Occipital lobe (tissue), 2 donors: Measurements from ENCODE around the gene RNASE11. TPM values are rescaled to one million over a fixed set of nuclear protein-coding genes. Genes with fewer than 3 reads are reported as not detected.
A peak's percentile ranks its signal among the peaks of the same experiment; 100 is the strongest.
"Not testable (repeated sequence)": the region's sequence is repeated elsewhere in the genome, so short reads cannot be mapped to it uniquely, and the experiment has no call there.

Experiments used
- DNase-seq: peaks from one replicate; lab custom pipeline; 2025; lab: John Stamatoyannopoulos, UW
- total RNA-seq: library from RNA; depleted of rRNA; stranded (reverse); fragments of >200 nt; gene quantifications from one replicate; pipeline ENCODE4 v1.2.3, GENCODE V29; 2014

Gene RNASE11
- total RNA-seq, 1 donor from 2014 or later: not detected

GRCh38 chr14:20614038-20614840 lies 26.4 kb upstream of the RNASE11 start:
- DNase-seq: no peak

- peak; percentile 76 for DNase-seq
Measured at GRCh38 chr14:20613094-20614037, 25.6 kb upstream of the RNASE11 start.

DNA sequence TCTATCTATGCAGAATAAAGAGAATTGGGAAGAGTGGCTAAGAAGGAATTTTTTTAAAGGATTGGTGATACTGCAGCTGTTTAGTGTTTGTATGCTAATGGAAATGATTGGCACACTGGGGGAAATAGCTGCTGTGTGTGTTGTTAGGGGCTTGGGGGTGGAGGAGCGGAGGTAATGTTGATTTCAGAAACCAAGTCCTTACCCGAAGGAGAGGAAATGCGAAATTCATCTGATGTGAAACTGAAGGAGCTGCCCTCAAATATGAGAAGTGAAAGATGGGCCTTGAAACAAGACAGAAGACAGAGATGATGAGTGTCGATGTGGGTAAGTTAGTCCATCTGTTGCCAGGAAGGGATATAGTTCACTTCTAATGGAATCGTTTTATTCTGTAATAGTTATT lies 24.6 kb upstream of the RNASE11 start:
- no peak for DNase-seq

DNA sequence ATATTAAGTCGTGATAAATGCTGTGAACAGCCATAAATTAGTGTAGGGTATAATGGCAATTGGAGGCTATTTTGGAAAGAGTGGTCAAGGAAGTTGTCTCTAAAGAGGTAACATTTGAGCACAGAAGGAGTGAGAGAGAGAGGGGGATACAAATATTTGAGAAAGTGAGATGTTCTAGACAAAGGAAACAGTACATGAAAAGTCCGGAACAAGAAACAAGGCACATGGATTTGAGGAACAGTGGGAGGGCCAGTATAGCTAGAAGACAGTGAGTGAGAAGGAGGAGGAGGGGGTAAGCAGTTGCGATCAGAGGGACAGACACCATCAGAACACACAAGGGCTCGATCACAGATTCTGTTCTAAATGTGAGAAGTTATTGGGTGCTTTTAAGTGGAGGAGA lies 23.5 kb upstream of the RNASE11 start:
- DNase-seq: no peak

- peak; percentile 45 for DNase-seq
Measured at GRCh38 chr14:20610002-20610765, 22.4 kb upstream of the RNASE11 start.

GRCh38 chr14:20609215-20610001 lies 21.6 kb upstream of the RNASE11 start:
- peak; percentile 39 for DNase-seq

DNA sequence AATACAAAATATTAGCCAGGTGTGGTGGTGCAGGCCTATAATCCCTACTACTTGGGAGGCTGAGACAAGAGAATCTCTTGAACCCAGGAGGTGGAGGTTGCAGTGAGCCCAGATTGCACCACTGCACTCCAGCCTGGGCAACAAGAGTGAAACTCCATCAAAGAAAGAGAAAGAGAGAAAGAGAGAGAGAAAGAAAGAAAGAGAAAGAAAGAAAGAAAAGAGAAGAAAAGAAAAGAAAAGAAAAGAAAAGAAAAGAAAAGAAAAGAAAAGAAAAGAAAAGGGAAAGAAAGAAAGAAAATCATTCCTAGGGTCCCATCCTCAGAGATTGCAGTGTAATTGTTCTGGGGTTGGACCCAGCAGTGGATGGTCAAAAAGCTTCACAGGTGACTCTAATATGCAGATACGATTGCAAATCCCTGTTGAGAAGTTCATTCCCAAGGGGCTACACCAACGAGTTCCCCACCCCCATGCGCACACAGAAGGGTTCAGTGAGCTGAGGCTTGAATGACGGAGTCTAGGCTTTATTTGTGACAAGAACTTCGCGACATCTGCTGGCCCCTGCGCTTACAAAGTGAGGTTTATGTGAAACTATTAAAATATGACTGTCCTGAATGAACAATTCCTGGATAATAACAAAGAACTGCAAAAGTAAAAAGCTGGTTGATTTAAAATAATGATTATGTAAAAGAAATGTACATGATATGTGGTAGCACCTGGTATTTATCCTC lies 20.7 kb upstream of the RNASE11 start:
- no peak for DNase-seq

DNA sequence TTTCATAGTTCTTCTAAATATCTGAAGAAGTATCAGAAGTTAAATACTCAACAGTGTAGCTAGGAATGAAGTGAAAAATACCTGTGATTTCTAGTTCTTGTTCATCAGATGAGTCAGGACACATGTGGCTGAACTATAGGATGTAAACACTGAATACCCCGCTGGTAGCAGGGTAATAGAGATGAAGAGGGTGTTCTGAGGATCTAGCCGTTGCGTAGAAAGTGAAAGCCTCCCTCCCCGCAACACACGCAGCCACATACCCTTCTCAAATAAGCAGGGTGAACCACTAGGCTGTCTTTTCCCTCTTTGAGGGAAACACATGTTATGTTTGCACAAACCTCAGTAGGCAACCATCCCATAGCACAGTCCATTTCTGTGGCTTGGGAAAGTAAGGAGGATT lies 19.8 kb upstream of the RNASE11 start:
- no peak for DNase-seq

DNA sequence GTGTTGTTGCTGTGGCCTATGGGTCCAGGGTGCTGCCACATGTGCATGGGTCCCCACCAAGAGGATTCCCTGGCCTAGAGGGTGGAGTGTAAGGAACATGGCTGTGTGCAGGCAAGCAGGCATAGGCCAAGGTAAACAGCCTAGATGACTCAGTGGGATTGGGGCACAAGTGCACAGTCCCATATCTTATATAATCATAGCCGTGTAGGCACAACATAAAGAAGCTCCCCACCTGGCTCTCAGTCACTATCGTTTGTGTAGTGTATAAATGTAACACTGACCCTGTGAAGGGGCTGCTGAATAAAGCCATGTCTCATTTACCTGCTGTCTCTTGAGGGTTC lies 19.1 kb upstream of the RNASE11 start:
- no peak for DNase-seq

DNA sequence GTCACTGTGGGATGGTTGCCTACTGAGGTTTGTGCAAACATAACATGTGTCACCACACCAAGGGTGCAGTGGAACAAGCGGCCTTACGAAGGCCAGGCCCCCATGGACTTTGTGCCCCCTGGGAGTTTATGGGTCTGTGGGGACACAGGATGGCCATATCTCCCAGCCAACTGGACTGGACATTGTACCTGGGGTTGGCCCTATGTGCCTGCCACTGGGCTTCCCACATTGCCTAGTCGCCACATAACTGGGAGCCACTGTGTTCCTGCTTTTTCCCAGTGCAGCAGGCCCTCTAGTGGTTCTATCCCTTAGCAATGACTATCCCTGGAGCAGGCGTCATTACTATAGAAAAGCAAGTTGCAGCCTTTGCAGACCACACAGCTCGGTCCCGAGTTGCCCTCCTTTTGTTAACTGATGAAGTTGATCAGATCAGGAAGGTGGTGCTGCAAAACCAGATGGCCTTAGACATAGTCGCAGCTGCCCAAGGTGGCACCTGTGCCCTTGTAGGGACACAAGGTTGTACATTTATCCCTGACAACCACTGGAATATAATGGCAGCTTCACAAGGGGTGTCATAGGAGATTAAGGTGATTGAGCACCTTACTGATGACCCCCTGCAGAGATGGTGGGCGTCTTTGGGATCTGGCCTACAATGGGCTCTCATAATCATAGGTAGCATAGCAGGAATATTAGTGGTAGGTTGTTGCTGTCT lies 18.5 kb upstream of the RNASE11 start:
- DNase-seq: no peak

GRCh38 chr14:20603813-20604690 lies 16.3 kb upstream of the RNASE11 start:
- DNase-seq: no peak

DNA sequence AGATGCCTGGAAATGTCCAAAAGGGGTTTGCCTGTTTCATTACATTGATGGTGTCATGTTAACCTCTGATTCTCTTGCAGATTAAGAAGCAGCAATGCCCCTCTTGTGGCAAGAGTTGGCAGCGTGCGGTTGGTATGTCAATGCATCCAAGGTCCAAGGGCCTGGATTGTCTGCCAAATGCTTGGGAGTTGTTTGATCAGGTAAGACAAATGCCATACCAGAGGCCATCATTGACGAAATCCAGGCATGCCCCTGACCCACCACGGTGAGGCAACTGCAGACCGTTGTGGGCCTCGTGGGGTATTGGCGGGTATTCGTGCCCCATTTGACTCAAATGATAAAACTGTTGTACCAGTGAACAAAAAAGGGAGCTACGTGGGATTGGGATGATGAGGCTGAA lies 14.8 kb upstream of the RNASE11 start:
- DNase-seq: no peak

GRCh38 chr14:20601522-20601921 lies 13.7 kb upstream of the RNASE11 start:
- DNase-seq: no peak

DNA sequence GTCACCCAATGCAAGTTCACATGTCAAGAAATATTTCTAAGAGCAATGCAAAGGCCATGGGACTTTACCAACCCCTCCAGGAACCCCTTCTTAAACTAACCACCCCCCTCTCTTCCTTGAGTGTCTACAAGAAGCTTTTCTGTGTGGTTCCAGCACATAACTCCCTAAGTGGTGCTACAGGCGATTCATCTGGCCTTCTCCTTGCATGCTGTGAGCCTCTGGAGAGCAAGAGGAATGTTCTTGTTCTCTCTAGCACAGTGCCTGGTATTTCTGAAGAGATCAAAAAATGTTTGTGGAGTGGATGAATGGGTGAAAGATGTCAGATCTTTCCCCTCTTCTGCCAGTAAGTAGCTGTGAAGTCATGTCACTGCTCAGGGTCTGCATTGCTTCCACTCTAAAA lies 9.3 kb upstream of the RNASE11 start:
- DNase-seq: no peak

- DNase-seq: not testable (repeated sequence)
Measured at GRCh38 chr14:20595726-20596125, 7.9 kb upstream of the RNASE11 start.

- no peak for DNase-seq
Measured at GRCh38 chr14:20592574-20592973, 4.8 kb upstream of the RNASE11 start.

- no peak for DNase-seq
Measured at GRCh38 chr14:20591235-20591634, 3.4 kb upstream of the RNASE11 start, which contains the start of gene RNASE12. Gene RNASE12 (minus strand): TSS chr14:20591376. CDS start chr14:20590723, 653 bp downstream.

DNA sequence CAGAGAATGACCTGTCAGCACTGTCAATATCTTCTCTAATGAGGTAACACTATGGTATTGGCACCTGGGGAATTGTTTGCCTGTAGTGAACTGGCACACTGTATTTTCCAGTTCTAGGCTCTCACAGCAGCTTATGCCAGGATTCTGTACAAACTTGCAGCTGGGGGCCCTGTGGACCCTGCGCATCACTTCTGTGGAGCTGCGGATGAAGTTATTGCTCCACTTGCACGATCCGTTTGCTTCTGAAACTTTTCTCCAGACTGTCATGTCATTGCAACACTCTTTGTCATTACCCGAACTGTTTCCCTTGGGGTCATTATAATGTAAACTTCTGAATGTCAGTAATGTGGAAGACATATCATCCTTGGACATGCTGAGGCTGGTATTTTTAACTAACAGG lies 3.9 kb downstream of the RNASE11 start:
- DNase-seq: no peak

DNA sequence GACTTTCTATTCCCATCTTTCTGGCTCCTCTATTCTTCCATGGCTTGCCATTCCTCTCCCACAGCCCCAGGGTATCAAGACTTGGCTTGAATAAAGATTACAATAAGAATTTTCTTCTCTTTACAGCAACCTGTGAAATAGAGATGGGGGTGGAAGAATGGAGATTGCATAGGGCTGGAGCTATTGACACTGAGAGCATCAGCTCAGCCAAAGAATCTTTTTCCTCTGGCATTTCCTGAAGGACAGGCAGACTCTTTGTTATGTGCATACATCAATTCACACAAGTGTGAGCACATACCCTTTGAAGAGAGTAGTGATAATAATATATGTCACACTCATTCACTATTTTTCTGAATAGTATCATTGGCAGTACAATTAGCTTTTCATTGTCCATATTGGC lies 4.7 kb downstream of the RNASE11 start:
- DNase-seq: no peak
